GM23338 (cell line): ENCODE results near the gene RALGPS1. TPM values are rescaled to one million over a fixed set of nuclear protein-coding genes. Genes with fewer than 3 reads are reported as not detected.

Experiments
- ATAC-seq: fragments of 200-7000 bp; cut with Tn5 transposase; 3 replicates; pipeline ENCODE4 v1.9.1; 2020
- DNase-seq: peaks from one replicate; pipeline ENCODE4 v3.0.0-alpha.2; 2015; ENCODE audit warnings: low spot score
- H2AFZ ChIP-seq: fragments of 200-600 bp; sonication (generic); 2 replicates; pipeline ENCODE4 v1.8.0; 2016; ENCODE audit warnings: antibody characterized with exemption, mild to moderate bottlenecking, moderate library complexity
- H3F3A ChIP-seq: fragments of 200-600 bp; sonication (generic); replicated peaks from 2 replicates; pipeline ENCODE4 v1.8.0; 2017; ENCODE audit warnings: antibody characterized with exemption, mixed run types, low read depth
- H3K27ac ChIP-seq: fragments of 200-600 bp; sonication (generic); 2 replicates; pipeline ENCODE4 v1.6.1; 2016; ENCODE audit warnings: low read depth
- H3K27me3 ChIP-seq: fragments of 200-600 bp; sonication (generic); 2 replicates; pipeline ENCODE4 v1.8.0; 2016; ENCODE audit warnings: mild to moderate bottlenecking, mixed run types, moderate library complexity; ENCODE audit not compliant: insufficient read depth
- H3K36me3 ChIP-seq: fragments of 200-600 bp; sonication (generic); 2 replicates; pipeline ENCODE4 v1.8.0; 2016; ENCODE audit warnings: mild to moderate bottlenecking; ENCODE audit not compliant: insufficient read depth
- H3K4me1 ChIP-seq: fragments of 200-600 bp; sonication (generic); 2 replicates; pipeline ENCODE4 v1.8.0; 2016; ENCODE audit warnings: mild to moderate bottlenecking, moderate library complexity; ENCODE audit not compliant: insufficient read depth
- H3K4me2 ChIP-seq: fragments of 200-600 bp; sonication (generic); 2 replicates; pipeline ENCODE4 v1.7.1; 2017; ENCODE audit warnings: mixed run types
- H3K4me3 ChIP-seq: fragments of 200-600 bp; sonication (generic); 2 replicates; pipeline ENCODE4 v1.6.1; 2016; ENCODE audit warnings: mixed run types
- H3K79me2 ChIP-seq: fragments of 200-600 bp; sonication (generic); replicated peaks from 2 replicates; pipeline ENCODE4 v1.8.0; 2017; ENCODE audit warnings: mild to moderate bottlenecking; ENCODE audit not compliant: insufficient read depth
- H3K9me2 ChIP-seq: fragments of 200-600 bp; sonication (generic); 2 replicates; pipeline ENCODE4 v1.8.0; 2017; ENCODE audit not compliant: insufficient read depth
- H4K20me1 ChIP-seq: fragments of 200-600 bp; sonication (generic); replicated peaks from 2 replicates; pipeline ENCODE4 v1.8.0; 2017; ENCODE audit warnings: mild to moderate bottlenecking; ENCODE audit not compliant: insufficient read depth
- H3K27ac Mint-ChIP-seq: 2 replicates; pipeline ENCODE4 v1.8.0; 2020; ENCODE audit warnings: inconsistent platforms, mild to moderate bottlenecking, moderate library complexity, mixed read lengths
- H3K27me3 Mint-ChIP-seq: 3 replicates; pipeline ENCODE4 v1.8.0; 2022; ENCODE audit warnings: low read depth, mild to moderate bottlenecking, moderate library complexity, mixed read lengths, inconsistent platforms; ENCODE audit not compliant: insufficient read depth, poor library complexity
- H3K36me3 Mint-ChIP-seq: 3 replicates; pipeline ENCODE4 v1.8.0; 2021; ENCODE audit warnings: low read depth, mild to moderate bottlenecking, inconsistent platforms, moderate library complexity, mixed read lengths
- H3K4me1 Mint-ChIP-seq: 3 replicates; pipeline ENCODE4 v1.8.0; 2020; ENCODE audit warnings: mild to moderate bottlenecking, inconsistent platforms, mixed read lengths
- H3K4me3 Mint-ChIP-seq: 3 replicates; pipeline ENCODE4 v1.8.0; 2021; ENCODE audit warnings: moderate library complexity, mild to moderate bottlenecking, inconsistent platforms, mixed read lengths
- H3K9me3 Mint-ChIP-seq: 3 replicates; pipeline ENCODE4 v1.8.0; 2020; ENCODE audit warnings: moderate library complexity, mild to moderate bottlenecking, inconsistent platforms, mixed read lengths
- CREB1 ChIP-seq: fragments of 250-450 bp; sonication (Bioruptor Pico); IDR thresholded peaks from 2 replicates; pipeline ENCODE4 v1.5.0; 2020; ENCODE audit warnings: low read depth, mild to moderate bottlenecking, moderate library complexity
- ETS1 ChIP-seq: IDR thresholded peaks from 2 replicates; pipeline ENCODE4 v1.6.1; 2016; ENCODE audit warnings: antibody characterized with exemption
- EZH2 ChIP-seq: fragments of 200-600 bp; sonication (generic); IDR thresholded peaks from one replicate; pipeline ENCODE4 v1.8.0; 2017; ENCODE audit warnings: antibody characterized with exemption, mild to moderate bottlenecking, low read depth; ENCODE audit not compliant: unreplicated experiment
- EZH2phosphoT487 ChIP-seq: fragments of 200-600 bp; sonication (generic); IDR thresholded peaks from one replicate; pipeline ENCODE4 v1.8.1; 2018; ENCODE audit warnings: antibody characterized with exemption; ENCODE audit not compliant: unreplicated experiment
- JUNB ChIP-seq: IDR thresholded peaks from one replicate; pipeline ENCODE4 v1.6.1; 2016; ENCODE audit warnings: antibody characterized with exemption; ENCODE audit not compliant: unreplicated experiment
- NANOG ChIP-seq: IDR thresholded peaks from 2 replicates; pipeline ENCODE4 v1.6.1; 2016; ENCODE audit warnings: antibody characterized with exemption, borderline replicate concordance
- POLR2AphosphoS5 ChIP-seq: IDR thresholded peaks from 2 replicates; pipeline ENCODE4 v1.6.1; 2016; ENCODE audit warnings: antibody characterized with exemption, low read depth
- STAT1 ChIP-seq: IDR thresholded peaks from one replicate; pipeline ENCODE4 v1.6.1; 2016; ENCODE audit warnings: antibody characterized with exemption; ENCODE audit not compliant: unreplicated experiment
- ZNF114 ChIP-seq: fragments of 250-450 bp; sonication (Bioruptor Pico); IDR thresholded peaks from 2 replicates; pipeline ENCODE4 v1.5.0; 2020; ENCODE audit warnings: mild to moderate bottlenecking, moderate library complexity
- ZNF331 ChIP-seq: fragments of 250-450 bp; sonication (Bioruptor Pico); IDR thresholded peaks from 2 replicates; pipeline ENCODE4 v1.5.0; 2020; ENCODE audit warnings: low read depth, mild to moderate bottlenecking, moderate library complexity
- polyA plus RNA-seq: library from polyadenylated mRNA; unstranded; fragments of >200 nt; fragmentation: Nextera tagmentation; extraction: Ambion mirVana; gene quantifications from 2 replicates; pipeline ENCODE4 v1.2.1, GENCODE V29; 2016
- total RNA-seq: library from RNA; depleted of rRNA; stranded (reverse); fragments of >200 nt; shearing (Covaris generic); gene quantifications from 2 replicates; pipeline ENCODE4 v1.2.3, GENCODE V29; 2014
- TF ChIP-seq, protein P1 (sequence below), 2 experiments: fragments of 200-600 bp in 1 of 2; sonication (generic) in 1 of 2; conservative IDR thresholded peaks; 2 replicates each; pipeline versions ENCODE4 v1.5.1 to v1.6.1; 2016 to 2017; ENCODE audit warnings: antibody characterized with exemption in 2 of 2, low read depth in 2 of 2, mild to moderate bottlenecking in 2 of 2, moderate library complexity in 1 of 2
- TF ChIP-seq, protein P2 (sequence below): IDR thresholded peaks from one replicate; pipeline ENCODE4 v1.6.1; 2018; ENCODE audit warnings: antibody characterized with exemption; ENCODE audit not compliant: unreplicated experiment
- TF ChIP-seq, protein P3 (sequence below): fragments of 250-450 bp; sonication (Bioruptor Pico); IDR thresholded peaks from 2 replicates; pipeline ENCODE4 v1.5.0; 2020; ENCODE audit warnings: mild to moderate bottlenecking, moderate library complexity

Gene RALGPS1
- total and polyA plus RNA-seq, 2 experiments from 2014 or later: 18.2 to 57.1 TPM

GRCh38 chr9:127022913-127023660 is 108.5 kb downstream of the RALGPS1 start:
- H3K27ac Mint-ChIP-seq: no peak overlapping the region
- no peak for DNase-seq

More at GRCh38 chr9:127022913-127023660, 108.5 kb downstream of the RALGPS1 start:
- no peak overlapping the region for H2AFZ ChIP-seq
- H3K4me3 ChIP-seq: no peak overlapping the region
- H3K27me3 ChIP-seq: no peaks in the 10 kb centered on the region
- no peak for ATAC-seq
- H3K36me3 ChIP-seq: no peaks in the 10 kb centered on the region
- Mint-ChIP-seq H3K4me3 (no peak overlapping the region), H3K4me1 (peaks cover 14% of the 10 kb centered on the region; the same call in 2 of the 3 replicates), H3K27me3 (no peaks in the 10 kb centered on the region), H3K9me3 (no peaks in the 10 kb centered on the region), H3K36me3 (no peaks in the 10 kb centered on the region)
- 0 out of 2 replicates have a peak, but pooled peaks cover 5% of the 10 kb centered on the region for H4K20me1 ChIP-seq
- H3K9me2 ChIP-seq: no peaks in the 10 kb centered on the region
- H3K79me2 ChIP-seq: no peaks in the 10 kb centered on the region
- no peak overlapping the region for H3K4me2 ChIP-seq
- no peak overlapping the region for H3K27ac ChIP-seq
- H3F3A ChIP-seq: no peaks in the 10 kb centered on the region
- H3K4me1 ChIP-seq: peaks cover 9% of the 10 kb centered on the region; the same call in 1 of the 2 replicates
- TF ChIP-seq, protein P1, sequence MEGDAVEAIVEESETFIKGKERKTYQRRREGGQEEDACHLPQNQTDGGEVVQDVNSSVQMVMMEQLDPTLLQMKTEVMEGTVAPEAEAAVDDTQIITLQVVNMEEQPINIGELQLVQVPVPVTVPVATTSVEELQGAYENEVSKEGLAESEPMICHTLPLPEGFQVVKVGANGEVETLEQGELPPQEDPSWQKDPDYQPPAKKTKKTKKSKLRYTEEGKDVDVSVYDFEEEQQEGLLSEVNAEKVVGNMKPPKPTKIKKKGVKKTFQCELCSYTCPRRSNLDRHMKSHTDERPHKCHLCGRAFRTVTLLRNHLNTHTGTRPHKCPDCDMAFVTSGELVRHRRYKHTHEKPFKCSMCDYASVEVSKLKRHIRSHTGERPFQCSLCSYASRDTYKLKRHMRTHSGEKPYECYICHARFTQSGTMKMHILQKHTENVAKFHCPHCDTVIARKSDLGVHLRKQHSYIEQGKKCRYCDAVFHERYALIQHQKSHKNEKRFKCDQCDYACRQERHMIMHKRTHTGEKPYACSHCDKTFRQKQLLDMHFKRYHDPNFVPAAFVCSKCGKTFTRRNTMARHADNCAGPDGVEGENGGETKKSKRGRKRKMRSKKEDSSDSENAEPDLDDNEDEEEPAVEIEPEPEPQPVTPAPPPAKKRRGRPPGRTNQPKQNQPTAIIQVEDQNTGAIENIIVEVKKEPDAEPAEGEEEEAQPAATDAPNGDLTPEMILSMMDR (conservative IDR thresholded peaks at IDR 0.05; ENCODE audit: low read depth in 2 of 2): no peak
- TF ChIP-seq ZNF114 (CRISPR knock-in tag) (no peak), POLR2AphosphoS5 (no peak), NANOG (no peak), ETS1 (no peak), EZH2phosphoT487 (no peak), STAT1 (no peak), EZH2 (no peak), JUNB (no peak), CREB1 (CRISPR knock-in tag) (no peak), ZNF331 (CRISPR knock-in tag) (no peak)
- TF ChIP-seq, protein P2, sequence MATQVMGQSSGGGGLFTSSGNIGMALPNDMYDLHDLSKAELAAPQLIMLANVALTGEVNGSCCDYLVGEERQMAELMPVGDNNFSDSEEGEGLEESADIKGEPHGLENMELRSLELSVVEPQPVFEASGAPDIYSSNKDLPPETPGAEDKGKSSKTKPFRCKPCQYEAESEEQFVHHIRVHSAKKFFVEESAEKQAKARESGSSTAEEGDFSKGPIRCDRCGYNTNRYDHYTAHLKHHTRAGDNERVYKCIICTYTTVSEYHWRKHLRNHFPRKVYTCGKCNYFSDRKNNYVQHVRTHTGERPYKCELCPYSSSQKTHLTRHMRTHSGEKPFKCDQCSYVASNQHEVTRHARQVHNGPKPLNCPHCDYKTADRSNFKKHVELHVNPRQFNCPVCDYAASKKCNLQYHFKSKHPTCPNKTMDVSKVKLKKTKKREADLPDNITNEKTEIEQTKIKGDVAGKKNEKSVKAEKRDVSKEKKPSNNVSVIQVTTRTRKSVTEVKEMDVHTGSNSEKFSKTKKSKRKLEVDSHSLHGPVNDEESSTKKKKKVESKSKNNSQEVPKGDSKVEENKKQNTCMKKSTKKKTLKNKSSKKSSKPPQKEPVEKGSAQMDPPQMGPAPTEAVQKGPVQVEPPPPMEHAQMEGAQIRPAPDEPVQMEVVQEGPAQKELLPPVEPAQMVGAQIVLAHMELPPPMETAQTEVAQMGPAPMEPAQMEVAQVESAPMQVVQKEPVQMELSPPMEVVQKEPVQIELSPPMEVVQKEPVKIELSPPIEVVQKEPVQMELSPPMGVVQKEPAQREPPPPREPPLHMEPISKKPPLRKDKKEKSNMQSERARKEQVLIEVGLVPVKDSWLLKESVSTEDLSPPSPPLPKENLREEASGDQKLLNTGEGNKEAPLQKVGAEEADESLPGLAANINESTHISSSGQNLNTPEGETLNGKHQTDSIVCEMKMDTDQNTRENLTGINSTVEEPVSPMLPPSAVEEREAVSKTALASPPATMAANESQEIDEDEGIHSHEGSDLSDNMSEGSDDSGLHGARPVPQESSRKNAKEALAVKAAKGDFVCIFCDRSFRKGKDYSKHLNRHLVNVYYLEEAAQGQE: no peak
- TF ChIP-seq, protein P3, sequence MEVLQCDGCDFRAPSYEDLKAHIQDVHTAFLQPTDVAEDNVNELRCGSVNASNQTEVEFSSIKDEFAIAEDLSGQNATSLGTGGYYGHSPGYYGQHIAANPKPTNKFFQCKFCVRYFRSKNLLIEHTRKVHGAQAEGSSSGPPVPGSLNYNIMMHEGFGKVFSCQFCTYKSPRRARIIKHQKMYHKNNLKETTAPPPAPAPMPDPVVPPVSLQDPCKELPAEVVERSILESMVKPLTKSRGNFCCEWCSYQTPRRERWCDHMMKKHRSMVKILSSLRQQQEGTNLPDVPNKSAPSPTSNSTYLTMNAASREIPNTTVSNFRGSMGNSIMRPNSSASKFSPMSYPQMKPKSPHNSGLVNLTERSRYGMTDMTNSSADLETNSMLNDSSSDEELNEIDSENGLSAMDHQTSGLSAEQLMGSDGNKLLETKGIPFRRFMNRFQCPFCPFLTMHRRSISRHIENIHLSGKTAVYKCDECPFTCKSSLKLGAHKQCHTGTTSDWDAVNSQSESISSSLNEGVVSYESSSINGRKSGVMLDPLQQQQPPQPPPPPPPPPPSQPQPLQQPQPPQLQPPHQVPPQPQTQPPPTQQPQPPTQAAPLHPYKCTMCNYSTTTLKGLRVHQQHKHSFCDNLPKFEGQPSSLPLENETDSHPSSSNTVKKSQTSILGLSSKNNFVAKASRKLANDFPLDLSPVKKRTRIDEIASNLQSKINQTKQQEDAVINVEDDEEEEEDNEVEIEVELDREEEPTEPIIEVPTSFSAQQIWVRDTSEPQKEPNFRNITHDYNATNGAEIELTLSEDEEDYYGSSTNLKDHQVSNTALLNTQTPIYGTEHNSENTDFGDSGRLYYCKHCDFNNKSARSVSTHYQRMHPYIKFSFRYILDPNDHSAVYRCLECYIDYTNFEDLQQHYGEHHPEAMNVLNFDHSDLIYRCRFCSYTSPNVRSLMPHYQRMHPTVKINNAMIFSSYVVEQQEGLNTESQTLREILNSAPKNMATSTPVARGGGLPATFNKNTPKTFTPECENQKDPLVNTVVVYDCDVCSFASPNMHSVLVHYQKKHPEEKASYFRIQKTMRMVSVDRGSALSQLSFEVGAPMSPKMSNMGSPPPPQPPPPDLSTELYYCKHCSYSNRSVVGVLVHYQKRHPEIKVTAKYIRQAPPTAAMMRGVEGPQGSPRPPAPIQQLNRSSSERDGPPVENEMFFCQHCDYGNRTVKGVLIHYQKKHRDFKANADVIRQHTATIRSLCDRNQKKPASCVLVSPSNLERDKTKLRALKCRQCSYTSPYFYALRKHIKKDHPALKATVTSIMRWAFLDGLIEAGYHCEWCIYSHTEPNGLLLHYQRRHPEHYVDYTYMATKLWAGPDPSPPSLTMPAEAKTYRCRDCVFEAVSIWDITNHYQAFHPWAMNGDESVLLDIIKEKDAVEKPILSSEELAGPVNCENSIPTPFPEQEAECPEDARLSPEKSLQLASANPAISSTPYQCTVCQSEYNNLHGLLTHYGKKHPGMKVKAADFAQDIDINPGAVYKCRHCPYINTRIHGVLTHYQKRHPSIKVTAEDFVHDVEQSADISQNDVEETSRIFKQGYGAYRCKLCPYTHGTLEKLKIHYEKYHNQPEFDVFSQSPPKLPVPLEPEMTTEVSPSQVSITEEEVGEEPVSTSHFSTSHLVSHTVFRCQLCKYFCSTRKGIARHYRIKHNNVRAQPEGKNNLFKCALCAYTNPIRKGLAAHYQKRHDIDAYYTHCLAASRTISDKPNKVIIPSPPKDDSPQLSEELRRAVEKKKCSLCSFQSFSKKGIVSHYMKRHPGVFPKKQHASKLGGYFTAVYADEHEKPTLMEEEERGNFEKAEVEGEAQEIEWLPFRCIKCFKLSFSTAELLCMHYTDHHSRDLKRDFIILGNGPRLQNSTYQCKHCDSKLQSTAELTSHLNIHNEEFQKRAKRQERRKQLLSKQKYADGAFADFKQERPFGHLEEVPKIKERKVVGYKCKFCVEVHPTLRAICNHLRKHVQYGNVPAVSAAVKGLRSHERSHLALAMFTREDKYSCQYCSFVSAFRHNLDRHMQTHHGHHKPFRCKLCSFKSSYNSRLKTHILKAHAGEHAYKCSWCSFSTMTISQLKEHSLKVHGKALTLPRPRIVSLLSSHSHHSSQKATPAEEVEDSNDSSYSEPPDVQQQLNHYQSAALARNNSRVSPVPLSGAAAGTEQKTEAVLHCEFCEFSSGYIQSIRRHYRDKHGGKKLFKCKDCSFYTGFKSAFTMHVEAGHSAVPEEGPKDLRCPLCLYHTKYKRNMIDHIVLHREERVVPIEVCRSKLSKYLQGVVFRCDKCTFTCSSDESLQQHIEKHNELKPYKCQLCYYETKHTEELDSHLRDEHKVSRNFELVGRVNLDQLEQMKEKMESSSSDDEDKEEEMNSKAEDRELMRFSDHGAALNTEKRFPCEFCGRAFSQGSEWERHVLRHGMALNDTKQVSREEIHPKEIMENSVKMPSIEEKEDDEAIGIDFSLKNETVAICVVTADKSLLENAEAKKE (CRISPR knock-in tag): no peak
